Central memory CD8-positive, alpha-beta T cell (primary cell): ENCODE results near the gene TDO2.

ENCODE experiments used
- ATAC-seq: fragments of 150-1000 bp; cut with Tn5 transposase; replicated peaks from 2 replicates; pipeline ENCODE4 v1.10.0; 2022; ENCODE audit warnings: mild to moderate bottlenecking, moderate FRiP score, moderate number of reproducible peaks; ENCODE audit not compliant: poor library complexity, severe bottlenecking; ENCODE audit errors: extremely low read depth
- DNase-seq, 2 donors: peaks; one replicate each; pipeline ENCODE4 v3.0.0; 2021; ENCODE audit warnings: low spot score in 2 of 2
- H3K27ac Mint-ChIP-seq: one replicate; pipeline ENCODE4 v1.8.0; 2022; ENCODE audit warnings: low read depth, mild to moderate bottlenecking, moderate library complexity, mixed read lengths
- H3K27me3 Mint-ChIP-seq: one replicate; pipeline ENCODE4 v1.8.0; 2022; ENCODE audit warnings: mixed read lengths
- H3K36me3 Mint-ChIP-seq: one replicate; pipeline ENCODE4 v1.8.0; 2022; ENCODE audit warnings: mild to moderate bottlenecking, moderate library complexity, mixed read lengths; ENCODE audit not compliant: insufficient read depth
- H3K4me1 Mint-ChIP-seq: one replicate; pipeline ENCODE4 v1.8.0; 2022; ENCODE audit warnings: mixed read lengths
- H3K4me3 Mint-ChIP-seq: one replicate; pipeline ENCODE4 v1.8.0; 2022; ENCODE audit warnings: mild to moderate bottlenecking, moderate library complexity, mixed read lengths
- H3K9me3 Mint-ChIP-seq: one replicate; pipeline ENCODE4 v1.8.0; 2022; ENCODE audit warnings: mixed read lengths

Gene TDO2

GRCh38 chr4:155964016-155964891 lies 60.8 kb downstream of the TDO2 start:
- H3K27me3 Mint-ChIP-seq = peaks cover 40% of the 10 kb centered on the region
- DNase-seq = no peak
- no peak for ATAC-seq

GRCh38 chr4:155966171-155966570 lies 62.7 kb downstream of the TDO2 start:
- ATAC-seq (no peak), DNase-seq (no peak)
- Mint-ChIP-seq H3K27ac (no peak overlapping the region), H3K36me3 (no peaks in the 10 kb centered on the region), H3K4me3 (no peak overlapping the region), H3K9me3 (no peaks in the 10 kb centered on the region), H3K27me3 (peaks cover 42% of the 10 kb centered on the region), H3K4me1 (peaks cover 9% of the 10 kb centered on the region)

More at GRCh38 chr4:155964016-155964891, 60.8 kb downstream of the TDO2 start:
- no peak overlapping the region for H3K27ac Mint-ChIP-seq
- peaks cover 9% of the 10 kb centered on the region for H3K4me1 Mint-ChIP-seq
- H3K4me3 Mint-ChIP-seq = no peak overlapping the region
- H3K9me3 Mint-ChIP-seq = no peaks in the 10 kb centered on the region
- H3K36me3 Mint-ChIP-seq = no peaks in the 10 kb centered on the region

GRCh38 chr4:155966731-155967395 lies 63.4 kb downstream of the TDO2 start:
- peaks cover 9% of the 10 kb centered on the region for H3K4me1 Mint-ChIP-seq
- H3K27me3 Mint-ChIP-seq = peaks cover 39% of the 10 kb centered on the region
- no peak overlapping the region for H3K27ac Mint-ChIP-seq
- H3K36me3 Mint-ChIP-seq = no peaks in the 10 kb centered on the region
- no peak overlapping the region for H3K4me3 Mint-ChIP-seq
- DNase-seq = no peak
- no peaks in the 10 kb centered on the region for H3K9me3 Mint-ChIP-seq
- no peak for ATAC-seq
